ENCODE measurements around the gene ZC3H13.

Gene ZC3H13

DNA sequence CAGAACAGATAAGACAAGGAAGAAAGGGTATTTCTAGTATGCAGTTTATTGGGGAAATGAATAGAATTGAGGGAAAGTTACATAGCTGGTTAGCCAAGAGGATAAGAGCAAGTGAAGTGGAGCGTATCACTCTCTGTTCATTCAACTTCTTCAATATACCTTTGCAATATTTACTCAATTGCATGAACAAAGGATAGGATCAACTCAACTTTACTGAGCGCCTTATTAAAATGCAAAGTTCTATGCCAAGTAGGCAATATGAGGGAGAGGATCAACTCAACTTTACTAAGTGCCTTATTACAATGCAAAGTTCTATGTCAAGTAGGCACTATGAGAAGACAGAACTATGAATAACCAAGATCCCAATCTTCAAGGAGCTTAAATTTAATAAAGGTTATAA is 43.9 kb downstream of the ZC3H13 start:
- H3K9me2 ChIP-seq (replicated peaks; ENCODE audit: insufficient read depth, low read length): no peaks in the 10 kb centered on the region
- no peaks in the 10 kb centered on the region for H3K27me3 ChIP-seq (ENCODE audit: low read length)
- peaks cover 4% of the 10 kb centered on the region; the same call in 1 of the 2 replicates for H3K79me2 ChIP-seq (ENCODE audit: insufficient read depth, low read length)
- no peak for TF ChIP-seq EZH2phosphoT487 (conservative IDR thresholded peaks at IDR 0.05; ENCODE audit: low read length)
- TF ChIP-seq, protein P1, sequence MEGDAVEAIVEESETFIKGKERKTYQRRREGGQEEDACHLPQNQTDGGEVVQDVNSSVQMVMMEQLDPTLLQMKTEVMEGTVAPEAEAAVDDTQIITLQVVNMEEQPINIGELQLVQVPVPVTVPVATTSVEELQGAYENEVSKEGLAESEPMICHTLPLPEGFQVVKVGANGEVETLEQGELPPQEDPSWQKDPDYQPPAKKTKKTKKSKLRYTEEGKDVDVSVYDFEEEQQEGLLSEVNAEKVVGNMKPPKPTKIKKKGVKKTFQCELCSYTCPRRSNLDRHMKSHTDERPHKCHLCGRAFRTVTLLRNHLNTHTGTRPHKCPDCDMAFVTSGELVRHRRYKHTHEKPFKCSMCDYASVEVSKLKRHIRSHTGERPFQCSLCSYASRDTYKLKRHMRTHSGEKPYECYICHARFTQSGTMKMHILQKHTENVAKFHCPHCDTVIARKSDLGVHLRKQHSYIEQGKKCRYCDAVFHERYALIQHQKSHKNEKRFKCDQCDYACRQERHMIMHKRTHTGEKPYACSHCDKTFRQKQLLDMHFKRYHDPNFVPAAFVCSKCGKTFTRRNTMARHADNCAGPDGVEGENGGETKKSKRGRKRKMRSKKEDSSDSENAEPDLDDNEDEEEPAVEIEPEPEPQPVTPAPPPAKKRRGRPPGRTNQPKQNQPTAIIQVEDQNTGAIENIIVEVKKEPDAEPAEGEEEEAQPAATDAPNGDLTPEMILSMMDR (IDR thresholded peaks at IDR 0.05; ENCODE audit: insufficient read depth, low read length, poor library complexity, severe bottlenecking): no peak
- no peak overlapping the region for H3K4me3 ChIP-seq (ENCODE audit: insufficient read depth, low read length, poor library complexity, severe bottlenecking)
- H3K4me2 ChIP-seq (ENCODE audit: low read depth, low read length, poor library complexity, severe bottlenecking): no peak overlapping the region
- no peaks in the 10 kb centered on the region; the same call in 1 of the 2 replicates for H4K20me1 ChIP-seq (ENCODE audit: low read depth, low read length)
- peaks cover 45% of the 10 kb centered on the region; the same call in 1 of the 2 replicates for H3K36me3 ChIP-seq (ENCODE audit: low read length)
- no peak overlapping the region for H2AFZ ChIP-seq (ENCODE audit: low read depth, low read length, severe bottlenecking)
- no peaks in the 10 kb centered on the region for H3K9me3 ChIP-seq (ENCODE audit: insufficient read depth, low read length)
- peaks cover 12% of the 10 kb centered on the region; the same call in 1 of the 2 replicates for H3F3A ChIP-seq (ENCODE audit: insufficient read depth)
- no peak overlapping the region for H3K27ac ChIP-seq (ENCODE audit: low read depth, low read length)
- H3K9ac ChIP-seq (ENCODE audit: low read length): no peak overlapping the region

DNA sequence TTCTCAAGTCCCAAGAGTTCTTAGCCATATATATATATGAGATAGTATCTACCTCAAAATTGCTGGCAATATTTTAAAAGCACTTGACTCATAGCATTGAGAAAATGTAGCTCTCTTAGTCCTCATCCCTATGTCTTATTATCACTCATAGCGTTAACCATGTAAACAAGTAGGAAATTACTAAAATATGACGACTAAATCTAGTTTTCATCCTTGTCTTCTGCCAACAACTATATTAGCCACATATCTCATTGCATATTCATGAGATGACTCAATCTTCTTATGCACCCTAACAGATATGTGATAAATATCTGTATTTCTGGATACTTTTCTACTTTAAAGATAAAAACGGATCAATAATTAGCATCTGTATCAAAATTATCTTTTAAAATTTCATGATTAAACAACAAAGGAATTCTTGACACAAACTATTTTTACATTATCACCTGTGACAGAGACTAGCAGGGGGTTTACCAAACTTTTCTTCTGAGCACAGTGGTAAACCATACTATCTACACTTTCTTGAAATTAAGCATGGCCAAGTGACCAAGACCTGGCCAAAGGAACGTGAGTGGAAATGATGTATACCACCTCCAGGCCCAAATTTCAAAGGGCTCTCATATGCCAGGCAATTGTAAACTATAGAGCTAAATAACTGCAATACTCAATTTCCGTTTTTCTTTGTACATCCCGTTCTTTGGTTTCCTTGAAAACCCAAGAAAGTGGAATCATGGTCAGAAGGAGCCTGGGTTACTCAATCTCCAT is 45.7 kb downstream of the ZC3H13 start:
- no peak overlapping the region for H3K9ac ChIP-seq (ENCODE audit: low read length)
- no peak overlapping the region for H2AFZ ChIP-seq (ENCODE audit: low read depth, low read length, severe bottlenecking)
- no peaks in the 10 kb centered on the region for H3K79me2 ChIP-seq (ENCODE audit: insufficient read depth, low read length)
- no peak for TF ChIP-seq EZH2phosphoT487 (conservative IDR thresholded peaks at IDR 0.05; ENCODE audit: low read length)
- TF ChIP-seq, protein P1 (IDR thresholded peaks at IDR 0.05; ENCODE audit: insufficient read depth, low read length, poor library complexity, severe bottlenecking): no peak
- H3K27me3 ChIP-seq (ENCODE audit: low read length): no peaks in the 10 kb centered on the region
- no peaks in the 10 kb centered on the region; the same call in 1 of the 2 replicates for H4K20me1 ChIP-seq (ENCODE audit: low read depth, low read length)
- no peaks in the 10 kb centered on the region for H3K9me2 ChIP-seq (replicated peaks; ENCODE audit: insufficient read depth, low read length)
- H3K4me3 ChIP-seq (ENCODE audit: insufficient read depth, low read length, poor library complexity, severe bottlenecking): no peak overlapping the region
- H3K9me3 ChIP-seq (ENCODE audit: insufficient read depth, low read length): no peaks in the 10 kb centered on the region
- no peak overlapping the region for H3K4me2 ChIP-seq (ENCODE audit: low read depth, low read length, poor library complexity, severe bottlenecking)
- no peak overlapping the region for H3K27ac ChIP-seq (ENCODE audit: low read depth, low read length)
- H3K36me3 ChIP-seq (ENCODE audit: low read length): peaks cover 55% of the 10 kb centered on the region; the same call in 1 of the 2 replicates
- H3F3A ChIP-seq (ENCODE audit: insufficient read depth): peaks cover 12% of the 10 kb centered on the region; the same call in 1 of the 2 replicates

DNA sequence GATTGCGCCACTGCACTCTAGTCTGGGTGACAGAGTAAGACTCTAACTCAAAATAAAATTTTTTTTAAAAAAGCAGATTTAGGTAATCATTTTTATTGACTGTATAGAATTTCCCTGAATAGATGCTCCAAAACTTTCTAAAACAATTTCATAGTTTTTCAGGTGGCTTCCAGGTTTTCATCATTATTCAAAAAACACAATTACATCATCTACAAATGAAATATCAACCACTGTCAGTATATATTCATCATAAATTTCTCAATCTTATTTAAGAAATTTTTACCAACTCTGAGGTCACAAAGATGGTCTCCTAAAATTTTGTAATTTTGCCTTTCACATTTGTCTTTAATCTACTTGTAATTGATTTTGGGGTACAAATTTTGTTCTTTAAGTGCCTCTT is 48.1 kb downstream of the ZC3H13 start:
- no peak overlapping the region for H3K4me3 ChIP-seq (ENCODE audit: insufficient read depth, low read length, poor library complexity, severe bottlenecking)
- H3K9me3 ChIP-seq (ENCODE audit: insufficient read depth, low read length): no peaks in the 10 kb centered on the region
- no peak overlapping the region for H3K27ac ChIP-seq (ENCODE audit: low read depth, low read length)
- no peak overlapping the region for H3K4me2 ChIP-seq (ENCODE audit: low read depth, low read length, poor library complexity, severe bottlenecking)
- peaks cover 50% of the 10 kb centered on the region; the same call in 1 of the 2 replicates for H3K36me3 ChIP-seq (ENCODE audit: low read length)
- no peak overlapping the region for H3K9ac ChIP-seq (ENCODE audit: low read length)
- no peaks in the 10 kb centered on the region for H3K27me3 ChIP-seq (ENCODE audit: low read length)
- H3K9me2 ChIP-seq (replicated peaks; ENCODE audit: insufficient read depth, low read length): no peaks in the 10 kb centered on the region
- H2AFZ ChIP-seq (ENCODE audit: low read depth, low read length, severe bottlenecking): no peak overlapping the region
- TF ChIP-seq, protein P1 (IDR thresholded peaks at IDR 0.05; ENCODE audit: insufficient read depth, low read length, poor library complexity, severe bottlenecking): no peak
- TF ChIP-seq EZH2phosphoT487 (conservative IDR thresholded peaks at IDR 0.05; ENCODE audit: low read length): no peak
- 0 out of 2 replicates have a peak, but pooled peaks cover 6% of the 10 kb centered on the region for H3F3A ChIP-seq (ENCODE audit: insufficient read depth)
- no peaks in the 10 kb centered on the region; the same call in 1 of the 2 replicates for H4K20me1 ChIP-seq (ENCODE audit: low read depth, low read length)
- no peaks in the 10 kb centered on the region for H3K79me2 ChIP-seq (ENCODE audit: insufficient read depth, low read length)

All from SU-DHL-6 (cell line).